ENCODE measurements around the gene NMT1.

The NMT1 gene

DNA sequence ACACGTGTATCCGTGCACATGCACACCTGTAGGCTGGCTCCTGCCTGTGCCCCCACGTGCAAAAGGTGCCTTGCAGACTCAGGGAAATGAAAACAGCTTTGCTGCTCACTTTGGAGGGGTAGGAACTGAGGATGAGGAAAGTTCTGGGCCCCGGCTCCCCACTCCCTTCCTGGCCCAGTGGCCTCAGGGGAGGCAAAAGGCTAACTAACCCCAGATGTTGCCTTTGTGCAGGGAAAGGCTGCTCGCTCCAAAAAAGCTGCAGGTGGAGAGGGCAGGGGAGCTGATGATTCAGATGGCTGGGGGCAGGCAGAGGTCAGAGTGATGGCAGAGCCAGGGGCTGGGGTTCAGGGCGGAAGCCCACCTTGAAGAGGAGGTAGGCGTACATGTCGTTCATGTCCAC lies 58.8 kb downstream of the NMT1 start:
- TF ChIP-seq, protein P1, sequence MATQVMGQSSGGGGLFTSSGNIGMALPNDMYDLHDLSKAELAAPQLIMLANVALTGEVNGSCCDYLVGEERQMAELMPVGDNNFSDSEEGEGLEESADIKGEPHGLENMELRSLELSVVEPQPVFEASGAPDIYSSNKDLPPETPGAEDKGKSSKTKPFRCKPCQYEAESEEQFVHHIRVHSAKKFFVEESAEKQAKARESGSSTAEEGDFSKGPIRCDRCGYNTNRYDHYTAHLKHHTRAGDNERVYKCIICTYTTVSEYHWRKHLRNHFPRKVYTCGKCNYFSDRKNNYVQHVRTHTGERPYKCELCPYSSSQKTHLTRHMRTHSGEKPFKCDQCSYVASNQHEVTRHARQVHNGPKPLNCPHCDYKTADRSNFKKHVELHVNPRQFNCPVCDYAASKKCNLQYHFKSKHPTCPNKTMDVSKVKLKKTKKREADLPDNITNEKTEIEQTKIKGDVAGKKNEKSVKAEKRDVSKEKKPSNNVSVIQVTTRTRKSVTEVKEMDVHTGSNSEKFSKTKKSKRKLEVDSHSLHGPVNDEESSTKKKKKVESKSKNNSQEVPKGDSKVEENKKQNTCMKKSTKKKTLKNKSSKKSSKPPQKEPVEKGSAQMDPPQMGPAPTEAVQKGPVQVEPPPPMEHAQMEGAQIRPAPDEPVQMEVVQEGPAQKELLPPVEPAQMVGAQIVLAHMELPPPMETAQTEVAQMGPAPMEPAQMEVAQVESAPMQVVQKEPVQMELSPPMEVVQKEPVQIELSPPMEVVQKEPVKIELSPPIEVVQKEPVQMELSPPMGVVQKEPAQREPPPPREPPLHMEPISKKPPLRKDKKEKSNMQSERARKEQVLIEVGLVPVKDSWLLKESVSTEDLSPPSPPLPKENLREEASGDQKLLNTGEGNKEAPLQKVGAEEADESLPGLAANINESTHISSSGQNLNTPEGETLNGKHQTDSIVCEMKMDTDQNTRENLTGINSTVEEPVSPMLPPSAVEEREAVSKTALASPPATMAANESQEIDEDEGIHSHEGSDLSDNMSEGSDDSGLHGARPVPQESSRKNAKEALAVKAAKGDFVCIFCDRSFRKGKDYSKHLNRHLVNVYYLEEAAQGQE (IDR thresholded peaks at IDR 0.05; ENCODE audit: insufficient read depth in 1 of 2, low read depth in 2 of 2, low read length in 2 of 2) = no peak
- TF ChIP-seq POLR2AphosphoS5 (IDR thresholded peaks at IDR 0.05; ENCODE audit: low read depth, low read length) (no peak), TAF1 (IDR thresholded peaks at IDR 0.05; ENCODE audit: borderline replicate concordance, insufficient read depth, low read length) (no peak), SIN3A (IDR thresholded peaks at IDR 0.05; ENCODE audit: borderline replicate concordance, insufficient read depth, low read length) (no peak), FOXP2 (optimal IDR thresholded peaks at IDR 0.05; ENCODE audit: borderline replicate concordance, extremely low read depth, extremely low read length, insufficient read depth) (no peak)

DNA sequence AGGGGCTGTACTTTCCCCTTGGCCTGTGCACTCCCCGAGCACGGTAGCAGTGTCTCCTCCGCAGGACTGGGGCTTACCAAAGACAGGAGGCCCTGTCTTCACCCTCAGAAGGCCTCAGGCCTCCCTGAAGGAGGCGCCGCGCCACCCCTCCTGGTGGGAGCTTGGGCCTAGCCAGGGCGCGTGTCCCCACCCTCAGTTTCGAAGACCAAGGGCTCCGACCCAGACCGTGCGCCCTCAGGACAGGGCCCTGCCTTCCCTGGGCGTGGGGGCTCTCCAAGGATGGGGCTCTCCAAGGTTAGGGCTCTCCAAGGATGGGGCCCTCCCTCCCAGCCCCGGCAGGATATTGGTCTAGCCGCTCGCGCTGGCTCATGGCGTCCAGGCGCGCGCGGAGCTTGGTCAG lies 59.4 kb downstream of the NMT1 start:
- TF ChIP-seq POLR2AphosphoS5 (IDR thresholded peaks at IDR 0.05; ENCODE audit: low read depth, low read length) (no peak), FOXP2 (optimal IDR thresholded peaks at IDR 0.05; ENCODE audit: borderline replicate concordance, extremely low read depth, extremely low read length, insufficient read depth) (no peak), TAF1 (IDR thresholded peaks at IDR 0.05; ENCODE audit: borderline replicate concordance, insufficient read depth, low read length) (no peak), SIN3A (IDR thresholded peaks at IDR 0.05; ENCODE audit: borderline replicate concordance, insufficient read depth, low read length) (no peak)
- TF ChIP-seq, protein P1 (IDR thresholded peaks at IDR 0.05; ENCODE audit: insufficient read depth in 1 of 2, low read depth in 2 of 2, low read length in 2 of 2) = no peak

DNA sequence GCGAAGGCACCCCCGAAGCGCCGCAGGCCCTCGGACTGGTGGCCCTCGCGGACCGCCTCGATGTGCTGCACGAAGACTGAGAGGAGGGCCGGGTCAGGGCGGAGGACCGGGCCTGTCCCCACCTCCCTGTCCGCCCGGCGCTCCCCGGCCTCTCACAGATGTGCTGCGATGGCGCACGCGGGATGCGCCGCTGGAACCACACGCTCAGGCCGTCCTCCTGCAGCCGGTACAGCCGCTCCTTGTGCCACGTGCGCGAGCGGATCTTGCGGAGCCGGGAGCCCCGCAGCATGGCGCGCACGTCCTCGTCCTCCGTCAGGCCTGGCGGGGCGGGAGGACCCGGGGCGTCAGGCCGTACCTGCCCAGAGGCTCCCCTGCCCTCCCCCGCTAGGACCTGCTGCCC lies 59.9 kb downstream of the NMT1 start:
- TF ChIP-seq SIN3A (IDR thresholded peaks at IDR 0.05; ENCODE audit: borderline replicate concordance, insufficient read depth, low read length) (no peak), POLR2AphosphoS5 (IDR thresholded peaks at IDR 0.05; ENCODE audit: low read depth, low read length) (no peak), TAF1 (IDR thresholded peaks at IDR 0.05; ENCODE audit: borderline replicate concordance, insufficient read depth, low read length) (no peak), FOXP2 (optimal IDR thresholded peaks at IDR 0.05; ENCODE audit: borderline replicate concordance, extremely low read depth, extremely low read length, insufficient read depth) (no peak)
- TF ChIP-seq, protein P1 (IDR thresholded peaks at IDR 0.05; ENCODE audit: insufficient read depth in 1 of 2, low read depth in 2 of 2, low read length in 2 of 2) = no peak

DNA sequence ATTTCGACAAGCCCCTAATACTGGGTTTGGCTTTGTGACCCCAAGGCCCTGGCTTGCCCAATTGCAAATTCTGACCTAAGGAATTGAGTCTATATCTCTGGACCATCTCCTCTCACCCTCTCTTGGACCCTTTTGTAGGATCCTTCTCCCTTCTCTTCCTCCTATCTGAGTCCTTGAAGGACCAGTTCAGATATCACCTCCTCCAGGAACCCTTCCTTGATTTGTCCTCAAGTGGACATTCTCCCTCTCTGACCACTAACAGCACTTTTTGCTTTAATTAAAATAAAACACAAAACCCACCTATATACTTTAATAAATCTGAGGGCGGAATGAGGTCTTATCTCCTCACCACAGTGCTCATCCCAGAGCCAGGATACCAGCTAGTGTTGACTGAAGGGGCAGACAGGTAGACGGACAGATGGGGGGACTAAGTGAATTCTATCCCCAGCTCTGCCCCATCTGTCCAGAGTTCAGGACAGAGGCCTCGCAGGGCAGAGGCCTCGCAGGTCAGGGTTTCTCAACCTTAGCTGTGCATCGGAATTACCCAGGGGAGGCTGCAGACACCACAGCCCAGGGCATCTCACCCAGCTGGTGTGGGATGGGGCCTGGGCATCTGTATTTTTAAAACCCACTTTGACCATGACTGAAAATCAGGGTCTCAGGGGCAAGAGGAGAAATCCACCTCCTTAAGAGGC lies 62.1 kb downstream of the NMT1 start:
- no peak for TF ChIP-seq TAF1 (IDR thresholded peaks at IDR 0.05; ENCODE audit: borderline replicate concordance, insufficient read depth, low read length)
- no peak for TF ChIP-seq SIN3A (IDR thresholded peaks at IDR 0.05; ENCODE audit: borderline replicate concordance, insufficient read depth, low read length)
- TF ChIP-seq POLR2AphosphoS5 (IDR thresholded peaks at IDR 0.05; ENCODE audit: low read depth, low read length) = no peak
- TF ChIP-seq, protein P1 (IDR thresholded peaks at IDR 0.05; ENCODE audit: insufficient read depth in 1 of 2, low read depth in 2 of 2, low read length in 2 of 2) = no peak
- no peak for TF ChIP-seq FOXP2 (optimal IDR thresholded peaks at IDR 0.05; ENCODE audit: borderline replicate concordance, extremely low read depth, extremely low read length, insufficient read depth)
